ENCODE data around the gene MAP3K12. TPM values are rescaled to one million over a fixed set of nuclear protein-coding genes. Genes with fewer than 3 reads are reported as not detected.
A peak's percentile ranks its signal among the peaks of the same experiment; 100 is the strongest.

Gene MAP3K12
- total RNA-seq, 1 donor from 2014 or later = 11.9 TPM

GRCh38 chr12:53480491-53481442 is 18.5 kb downstream of the MAP3K12 start:
- H3K27ac Mint-ChIP-seq = peak overlapping the region; percentile 64
- H3K4me1 Mint-ChIP-seq (ENCODE audit: low read depth) = peaks cover 14% of the 10 kb centered on the region
- H3K27me3 Mint-ChIP-seq = no peaks in the 10 kb centered on the region
- no peaks in the 10 kb centered on the region for H3K9me3 Mint-ChIP-seq (ENCODE audit: low read depth)
- H3K4me3 Mint-ChIP-seq (ENCODE audit: low read depth) = no peak overlapping the region
- no peak for DNase-seq (ENCODE audit: low spot score, unreplicated experiment)
- peaks cover 25% of the 10 kb centered on the region for H3K36me3 Mint-ChIP-seq (ENCODE audit: insufficient read depth)
- TF ChIP-seq CTCF (IDR thresholded peaks at IDR 0.05; ENCODE audit: unreplicated experiment) = no peak

DNA sequence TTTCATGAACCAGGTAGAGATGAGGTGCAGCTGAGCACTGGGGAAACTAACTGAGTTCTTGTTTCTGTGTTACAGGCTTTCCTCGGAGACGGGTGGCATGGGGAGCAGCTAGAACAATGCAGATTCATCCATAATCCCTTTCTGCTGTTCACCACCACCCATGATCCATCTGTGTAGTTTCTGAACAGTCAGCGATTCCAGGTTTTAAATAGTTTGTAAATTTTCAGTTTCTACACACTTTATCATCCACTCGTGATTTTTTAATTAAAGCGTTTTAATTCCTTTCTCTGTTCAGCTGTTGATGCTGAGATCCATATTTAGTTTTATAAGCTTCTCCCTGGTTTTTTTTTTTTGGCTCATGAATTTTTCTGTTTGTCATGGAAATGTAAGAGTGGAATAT is 19.9 kb downstream of the MAP3K12 start:
- H3K36me3 Mint-ChIP-seq (ENCODE audit: insufficient read depth) = peaks cover 33% of the 10 kb centered on the region
- peaks cover 22% of the 10 kb centered on the region for H3K4me1 Mint-ChIP-seq (ENCODE audit: low read depth)

DNA sequence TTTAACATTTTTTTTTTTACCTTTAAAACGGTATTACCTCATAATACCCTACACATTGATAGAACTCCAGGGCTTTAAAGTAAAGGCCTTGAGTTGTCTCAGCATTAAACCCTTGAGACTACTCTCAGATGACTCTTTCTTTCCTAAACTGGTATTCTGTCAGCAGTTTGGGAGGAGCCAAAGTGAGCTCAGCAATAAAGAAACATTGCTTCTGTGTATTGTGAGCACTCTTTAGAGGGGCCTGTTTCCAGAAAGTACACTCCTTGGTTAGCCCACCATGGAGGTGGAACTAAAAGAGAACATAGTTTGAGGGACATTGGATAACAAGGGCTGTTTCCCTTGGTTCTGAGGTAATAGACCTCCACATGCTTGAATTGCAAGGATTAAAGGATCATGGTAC is 20.4 kb downstream of the MAP3K12 start:
- Mint-ChIP-seq H3K4me1 (ENCODE audit: low read depth) (peaks cover 25% of the 10 kb centered on the region), H3K9me3 (ENCODE audit: low read depth) (no peaks in the 10 kb centered on the region), H3K27ac (peak overlapping the region; percentile 59), H3K36me3 (ENCODE audit: insufficient read depth) (peaks cover 37% of the 10 kb centered on the region), H3K4me3 (ENCODE audit: low read depth) (no peak overlapping the region), H3K27me3 (no peaks in the 10 kb centered on the region)
- no peak for TF ChIP-seq CTCF (IDR thresholded peaks at IDR 0.05; ENCODE audit: unreplicated experiment)
- no peak for DNase-seq (ENCODE audit: low spot score, unreplicated experiment)

More for the DNA sequence above, 19.9 kb downstream of the MAP3K12 start:
- no peak for TF ChIP-seq CTCF (IDR thresholded peaks at IDR 0.05; ENCODE audit: unreplicated experiment)
- Mint-ChIP-seq H3K27ac (peak overlapping the region; percentile 25), H3K4me3 (ENCODE audit: low read depth) (no peak overlapping the region), H3K27me3 (no peaks in the 10 kb centered on the region), H3K9me3 (ENCODE audit: low read depth) (no peaks in the 10 kb centered on the region)
- DNase-seq (ENCODE audit: low spot score, unreplicated experiment) = no peak

DNA sequence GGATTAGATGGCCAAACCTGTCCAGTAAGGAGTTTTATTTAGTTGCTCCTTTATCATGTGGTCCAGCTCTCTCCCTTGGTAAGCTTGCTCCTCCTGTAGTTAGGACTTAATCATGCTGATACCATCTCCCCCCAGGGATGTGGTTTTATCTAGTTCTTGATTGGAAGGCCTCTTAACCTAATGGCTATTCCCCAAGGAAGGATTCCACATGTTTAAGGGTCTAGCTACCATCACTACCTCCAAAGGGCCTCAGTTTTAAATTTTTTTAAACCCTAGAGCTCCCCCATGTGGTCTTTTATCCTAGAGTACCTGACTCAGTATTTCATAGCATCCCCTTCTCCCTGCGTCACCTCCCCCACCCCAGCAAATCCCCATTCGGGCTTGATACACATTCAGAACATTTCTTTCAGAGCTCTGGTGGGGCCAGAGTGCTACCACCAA is 22.5 kb downstream of the MAP3K12 start:
- H3K9me3 Mint-ChIP-seq (ENCODE audit: low read depth) = no peaks in the 10 kb centered on the region
- peak; percentile 43 for TF ChIP-seq CTCF (IDR thresholded peaks at IDR 0.05; ENCODE audit: unreplicated experiment)
- H3K27ac Mint-ChIP-seq = peak overlapping the region; percentile 85
- DNase-seq (ENCODE audit: low spot score, unreplicated experiment) = no peak
- no peak overlapping the region for H3K4me3 Mint-ChIP-seq (ENCODE audit: low read depth)
- H3K4me1 Mint-ChIP-seq (ENCODE audit: low read depth) = peaks cover 18% of the 10 kb centered on the region
- peaks cover 37% of the 10 kb centered on the region for H3K36me3 Mint-ChIP-seq (ENCODE audit: insufficient read depth)
- no peaks in the 10 kb centered on the region for H3K27me3 Mint-ChIP-seq

DNA sequence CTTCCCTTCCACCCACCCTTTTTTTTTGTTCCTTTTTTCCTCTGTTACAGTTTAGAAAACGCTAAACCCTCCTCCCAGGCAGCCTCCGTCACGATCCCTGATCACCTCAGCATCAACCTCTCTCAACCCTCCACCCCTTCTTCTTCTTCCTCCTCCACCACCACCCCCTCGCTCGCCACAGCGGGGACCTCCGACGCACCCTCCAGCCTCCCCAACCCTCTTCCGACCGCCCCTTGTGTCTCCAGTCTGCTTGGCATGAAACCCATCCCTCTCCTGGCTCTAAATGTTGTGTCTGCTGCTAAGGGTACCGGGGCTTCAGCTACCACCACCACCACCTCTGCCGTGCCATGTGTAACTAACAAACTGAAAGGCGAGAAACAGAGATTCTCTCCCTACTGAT is 24.4 kb downstream of the MAP3K12 start:
- no peak for DNase-seq (ENCODE audit: low spot score, unreplicated experiment)
- H3K4me3 Mint-ChIP-seq (ENCODE audit: low read depth) = no peak overlapping the region
- peak overlapping the region; percentile 91 for H3K27ac Mint-ChIP-seq
- TF ChIP-seq CTCF (IDR thresholded peaks at IDR 0.05; ENCODE audit: unreplicated experiment) = no peak
- H3K27me3 Mint-ChIP-seq = no peaks in the 10 kb centered on the region
- H3K9me3 Mint-ChIP-seq (ENCODE audit: low read depth) = no peaks in the 10 kb centered on the region
- H3K4me1 Mint-ChIP-seq (ENCODE audit: low read depth) = peaks cover 16% of the 10 kb centered on the region
- peaks cover 46% of the 10 kb centered on the region for H3K36me3 Mint-ChIP-seq (ENCODE audit: insufficient read depth)

Measured in progenitor cell of endocrine pancreas (in vitro differentiated cells).